HG02973 (cell line): ENCODE measurements around the gene OR2Z1.

Source experiments
- ATAC-seq: cut with Tn5 transposase; IDR thresholded peaks from one replicate; pipeline ENCODE4 v1.9.1; 2021; ENCODE audit warnings: moderate library complexity; ENCODE audit not compliant: unreplicated experiment

Gene OR2Z1

GRCh38 chr19:8721334-8721733 is at the start of gene OR2Z1:
Gene OR2Z1, plus strand, starts transcription at chr19:8721634. Its CDS starts 9,395 bp downstream, at chr19:8731029.
- no peak for ATAC-seq

GRCh38 chr19:8673276-8673891 is 48.0 kb upstream of the OR2Z1 start:
- ATAC-seq: no peak

- no peak for ATAC-seq
These were observed 46.4 kb upstream of the OR2Z1 start for GRCh38 chr19:8675066-8675465.

GRCh38 chr19:8678244-8678807 is 43.1 kb upstream of the OR2Z1 start:
- no peak for ATAC-seq

GRCh38 chr19:8680676-8681344 is 40.6 kb upstream of the OR2Z1 start:
- no peak for ATAC-seq

GRCh38 chr19:8681345-8682029 is 39.9 kb upstream of the OR2Z1 start:
- no peak for ATAC-seq

- no peak for ATAC-seq
These were observed 39.0 kb upstream of the OR2Z1 start for GRCh38 chr19:8682472-8682871.

- no peak for ATAC-seq
These were observed 38.5 kb upstream of the OR2Z1 start for GRCh38 chr19:8682931-8683330.

- no peak for ATAC-seq
These were observed 37.2 kb upstream of the OR2Z1 start for GRCh38 chr19:8684001-8684902.

- no peak for ATAC-seq
These were observed 34.9 kb upstream of the OR2Z1 start for GRCh38 chr19:8686549-8686948.

- ATAC-seq: no peak
These were observed 32.5 kb upstream of the OR2Z1 start for GRCh38 chr19:8688930-8689329.

GRCh38 chr19:8690753-8691539 is 30.5 kb upstream of the OR2Z1 start:
- ATAC-seq: no peak

GRCh38 chr19:8695501-8695900 is 25.9 kb upstream of the OR2Z1 start:
- no peak for ATAC-seq

GRCh38 chr19:8695911-8696310 is 25.5 kb upstream of the OR2Z1 start:
- no peak for ATAC-seq

GRCh38 chr19:8696993-8697392 is 24.4 kb upstream of the OR2Z1 start:
- ATAC-seq: no peak

- ATAC-seq: no peak
These were observed 23.6 kb upstream of the OR2Z1 start for GRCh38 chr19:8697671-8698432.

- no peak for ATAC-seq
These were observed 22.9 kb upstream of the OR2Z1 start, which contains the start of gene ACTL9 for GRCh38 chr19:8698433-8699063. Gene ACTL9, minus strand, starts transcription at chr19:8698795. Its CDS starts 94 bp downstream, at chr19:8698701.

GRCh38 chr19:8699908-8700307 is 21.5 kb upstream of the OR2Z1 start:
- no peak for ATAC-seq

GRCh38 chr19:8700956-8701355 is 20.5 kb upstream of the OR2Z1 start:
- ATAC-seq: no peak
